Ureter (tissue), 1 donor: ENCODE results near the gene NRXN2. TPM values are rescaled to one million over a fixed set of nuclear protein-coding genes. Genes with fewer than 3 reads are reported as not detected.
"Not testable (repeated sequence)": the region's sequence is repeated elsewhere in the genome, so short reads cannot be mapped to it uniquely, and the experiment has no call there.

Experiments used
- DNase-seq: peaks from one replicate; pipeline ENCODE4 v3.0.0-alpha.2; 2020; ENCODE audit warnings: low spot score
- total RNA-seq: library from RNA; stranded (reverse); gene quantifications from one replicate; pipeline ENCODE4 v1.2.4, GENCODE V29; 2023
- donor health status: DM: yes; HTN: yes; CAD: no.

Gene NRXN2
- total RNA-seq, 1 donor from 2014 or later: 11.6 TPM

DNA sequence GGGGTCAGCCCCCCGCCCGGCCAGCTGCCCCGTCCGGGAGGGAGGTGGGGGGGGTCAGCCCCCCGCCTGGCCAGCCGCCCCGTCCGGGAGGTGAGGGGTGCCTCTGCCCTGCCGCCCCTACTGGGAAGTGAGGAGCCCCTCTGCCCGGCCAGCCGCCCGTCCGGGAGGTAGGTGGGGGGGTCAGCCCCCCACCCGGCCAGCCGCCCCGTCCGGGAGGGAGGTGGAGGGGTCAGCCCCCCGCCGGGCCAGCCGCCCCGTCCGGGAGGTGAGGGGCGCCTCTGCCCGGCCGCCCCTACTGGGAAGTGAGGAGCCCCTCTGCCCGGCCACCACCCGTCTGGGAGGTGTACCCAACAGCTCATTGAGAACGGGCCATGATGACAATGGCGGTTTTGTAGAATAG, 21.0 kb downstream of the NRXN2 start:
- not testable (repeated sequence) for DNase-seq

GRCh38 chr11:64698427-64698826, 24.6 kb downstream of the NRXN2 start:
- DNase-seq: no peak

DNA sequence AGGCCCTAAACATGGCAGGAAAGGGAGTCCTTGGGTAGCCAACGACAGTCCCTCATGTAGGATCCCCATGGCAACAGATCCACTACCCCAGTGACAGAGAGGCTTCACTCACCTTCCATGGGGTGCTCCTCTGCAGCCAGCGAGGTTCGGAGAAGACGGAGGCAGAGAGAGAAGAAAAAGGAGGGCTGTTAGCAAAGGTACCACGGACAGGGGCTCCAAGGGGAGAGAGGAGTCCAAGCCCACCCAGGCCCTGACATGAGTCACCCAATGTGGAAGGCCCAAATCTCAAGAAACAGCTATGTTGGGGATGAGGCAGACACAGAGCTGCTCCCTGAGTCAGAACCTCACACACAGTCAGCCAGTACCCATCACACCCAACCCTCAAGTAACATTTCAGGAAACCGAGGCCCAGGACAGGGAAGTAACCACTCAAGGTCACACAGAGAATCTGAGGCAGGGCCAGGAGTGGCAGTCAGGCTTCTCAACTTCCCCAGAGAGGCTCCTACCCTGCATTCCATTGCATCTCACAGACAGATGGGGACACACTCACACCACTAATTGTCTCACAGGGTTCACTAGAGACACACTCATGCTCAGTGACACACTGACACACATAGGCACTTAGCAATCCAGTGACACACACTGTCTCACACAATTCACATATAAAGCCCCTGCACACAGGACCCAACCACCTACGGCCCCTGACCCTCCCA, 25.2 kb downstream of the NRXN2 start:
- no peak for DNase-seq

DNA sequence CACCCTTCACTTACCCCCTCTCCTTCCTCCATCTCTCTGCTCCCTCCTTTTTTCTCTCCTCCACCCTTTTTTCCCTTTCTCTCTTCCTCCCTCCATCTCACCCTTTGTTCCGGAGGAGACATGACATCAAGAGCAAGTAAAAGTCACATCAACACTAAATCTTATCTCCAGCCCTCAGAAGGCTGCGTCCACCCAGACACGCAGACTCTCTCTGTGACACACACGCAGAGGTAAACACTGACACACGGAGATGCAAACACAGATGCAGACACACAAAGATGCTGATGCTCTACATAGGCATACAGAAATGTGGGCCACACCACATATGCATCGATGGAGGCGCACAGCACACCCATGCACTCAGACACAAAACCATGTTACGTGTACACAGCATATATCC, 27.0 kb downstream of the NRXN2 start:
- no peak for DNase-seq

DNA sequence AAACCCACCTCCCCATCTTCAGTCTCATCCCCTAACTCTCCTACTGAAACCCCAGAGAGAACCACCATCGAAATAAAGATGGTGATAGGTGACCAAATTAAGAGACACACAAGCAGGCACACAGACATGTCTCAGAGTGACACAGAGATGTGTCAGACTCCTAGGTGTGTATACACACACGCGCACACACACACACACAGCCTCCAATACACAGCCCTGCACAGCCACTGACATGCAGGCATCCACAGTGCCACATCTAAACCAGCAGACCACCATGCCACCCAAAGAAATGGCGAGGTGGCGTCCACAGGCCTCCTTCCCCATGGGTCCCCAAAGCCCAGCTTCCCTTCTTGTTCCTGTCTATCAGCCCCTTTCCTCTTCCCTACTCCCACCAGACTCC, 27.4 kb downstream of the NRXN2 start:
- DNase-seq: no peak

GRCh38 chr11:64694821-64695365, 28.1 kb downstream of the NRXN2 start:
- no peak for DNase-seq

DNA sequence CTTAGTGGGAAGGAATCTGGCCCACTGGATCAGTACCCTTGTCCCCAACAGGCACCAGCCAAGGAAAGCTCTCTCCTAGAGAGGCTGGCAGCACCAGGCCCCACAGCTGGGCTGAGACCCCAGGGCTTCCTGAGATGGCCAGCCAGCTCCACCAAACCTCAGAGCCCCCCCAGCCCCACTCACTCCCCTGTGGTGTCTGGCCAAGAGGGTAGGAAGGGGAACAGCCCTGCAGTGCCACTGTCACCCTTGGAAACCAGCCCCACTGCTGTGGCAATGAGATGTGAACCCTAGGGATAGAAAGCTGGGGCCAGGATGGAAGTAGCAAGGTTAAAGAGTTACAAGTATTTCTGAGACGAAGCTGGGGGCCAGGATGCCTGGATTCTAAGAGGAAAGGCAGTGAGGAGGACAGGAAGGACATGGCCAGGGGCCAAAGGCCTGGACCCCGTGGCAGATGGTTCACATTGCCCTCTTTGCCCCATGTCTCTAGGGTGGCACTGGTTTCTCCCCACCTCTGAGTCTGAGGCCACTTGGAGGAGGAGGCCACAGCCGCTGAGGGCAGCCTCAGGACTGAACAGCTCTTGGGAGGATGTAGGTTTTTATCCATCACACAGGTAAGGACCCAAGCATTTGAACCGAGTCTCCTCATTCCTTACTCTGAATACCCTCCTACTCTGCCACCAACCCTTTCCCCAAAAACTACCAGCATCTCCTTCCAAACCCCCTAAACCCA, 28.8 kb downstream of the NRXN2 start:
- DNase-seq: no peak

GRCh38 chr11:64692764-64693331, 30.1 kb downstream of the NRXN2 start:
- no peak for DNase-seq

DNA sequence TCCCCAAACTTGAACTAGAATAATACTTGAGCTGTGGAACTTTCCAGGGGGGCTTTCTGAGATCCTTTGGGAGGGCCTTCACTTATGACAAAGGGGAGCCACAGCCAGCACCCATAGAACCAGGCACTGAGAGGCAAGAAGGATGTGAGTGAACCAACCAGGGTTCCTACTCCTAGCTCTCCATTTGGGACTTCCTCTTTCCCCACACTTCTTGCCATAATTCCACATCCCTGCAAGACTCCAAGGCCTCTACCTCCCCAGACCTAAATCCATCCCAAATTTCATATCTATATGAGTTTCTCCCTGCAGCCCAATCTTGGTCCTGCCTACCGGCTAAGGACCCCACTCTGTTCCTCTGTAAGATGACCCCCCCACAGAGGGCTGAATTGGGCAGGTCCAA, 31.5 kb downstream of the NRXN2 start:
- DNase-seq: no peak

DNA sequence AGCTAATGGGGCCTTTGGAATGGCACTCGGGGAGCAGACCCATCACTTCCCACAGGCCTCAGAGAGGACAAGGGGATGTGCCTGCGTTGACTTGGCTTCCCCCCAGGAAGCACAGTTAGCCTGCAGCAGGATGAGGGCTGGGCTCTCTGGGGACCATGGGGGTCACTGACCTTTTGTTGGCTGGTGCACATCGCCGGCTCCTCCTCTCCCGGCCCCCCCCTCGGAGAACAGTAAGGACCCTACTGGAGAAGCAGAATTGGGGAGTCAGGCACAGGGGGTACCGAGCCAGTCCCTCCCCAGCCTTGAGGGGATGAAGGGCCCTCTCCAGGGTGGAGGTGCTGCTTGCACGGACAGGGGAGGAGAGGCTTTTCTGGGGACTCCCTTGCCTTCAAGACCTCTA, 32.8 kb downstream of the NRXN2 start:
- no peak for DNase-seq

- peak; percentile 87 for DNase-seq
Measured at GRCh38 chr11:64688534-64688982, 34.4 kb downstream of the NRXN2 start.

- DNase-seq: no peak
Measured at GRCh38 chr11:64687643-64688533, 35.1 kb downstream of the NRXN2 start.

- no peak for DNase-seq
Measured at GRCh38 chr11:64687204-64687603, 35.8 kb downstream of the NRXN2 start.

DNA sequence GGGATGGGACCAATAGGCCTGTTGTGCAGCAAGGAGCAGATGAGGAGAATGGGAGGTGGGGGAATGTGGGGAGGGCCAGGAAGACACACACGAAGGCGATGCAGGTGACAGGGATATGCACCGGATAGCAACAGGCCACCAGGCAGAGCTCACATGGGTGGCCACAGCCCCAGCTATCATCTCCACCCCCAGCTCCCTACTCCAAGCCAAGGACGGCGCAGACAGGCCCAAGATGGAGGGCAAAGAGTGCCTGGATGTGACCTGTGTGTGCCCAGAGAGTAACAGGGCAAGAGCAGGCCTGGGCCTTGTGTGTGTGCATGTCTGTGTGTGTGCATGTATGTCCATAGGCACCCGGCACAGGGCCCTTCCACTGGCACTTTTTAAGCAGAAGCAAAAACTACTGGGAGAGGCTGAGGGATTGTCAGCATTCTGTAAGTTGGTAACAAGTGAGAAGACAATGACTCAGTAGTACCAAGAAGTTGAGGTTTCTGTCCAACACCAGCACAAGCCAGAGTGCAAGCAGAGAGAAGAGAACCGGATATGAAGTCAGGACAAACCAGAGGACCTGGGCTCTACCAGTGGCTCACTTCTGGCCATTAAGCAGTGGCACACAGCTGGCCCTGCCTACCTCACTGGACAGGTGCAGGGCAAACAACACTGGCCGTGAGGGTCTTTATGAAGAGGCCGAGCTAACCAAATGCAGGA, 36.4 kb downstream of the NRXN2 start:
- no peak for DNase-seq

- no peak for DNase-seq
Measured at GRCh38 chr11:64685536-64685935, 37.5 kb downstream of the NRXN2 start.

- no peak for DNase-seq
Measured at GRCh38 chr11:64684357-64684756, 38.6 kb downstream of the NRXN2 start.

DNA sequence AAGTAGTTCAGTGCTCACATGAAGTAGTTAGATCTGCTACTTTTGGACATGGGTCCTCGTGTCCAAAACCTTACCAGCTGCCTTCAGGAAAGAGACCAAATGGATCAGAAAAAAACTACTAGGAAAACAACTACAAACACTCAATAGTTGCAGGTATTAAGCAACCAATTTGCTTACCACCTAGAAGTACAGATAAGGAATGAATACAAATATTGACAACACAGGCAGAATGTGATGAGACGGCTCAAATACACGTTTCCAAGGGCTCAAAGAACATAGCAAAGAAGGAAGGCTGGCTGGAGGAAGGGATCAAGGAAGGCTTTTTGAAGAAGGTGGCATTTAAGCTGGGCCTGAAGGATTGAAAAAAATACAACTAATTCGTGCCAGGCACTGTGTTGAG, 41.8 kb downstream of the NRXN2 start:
- DNase-seq: no peak

DNA sequence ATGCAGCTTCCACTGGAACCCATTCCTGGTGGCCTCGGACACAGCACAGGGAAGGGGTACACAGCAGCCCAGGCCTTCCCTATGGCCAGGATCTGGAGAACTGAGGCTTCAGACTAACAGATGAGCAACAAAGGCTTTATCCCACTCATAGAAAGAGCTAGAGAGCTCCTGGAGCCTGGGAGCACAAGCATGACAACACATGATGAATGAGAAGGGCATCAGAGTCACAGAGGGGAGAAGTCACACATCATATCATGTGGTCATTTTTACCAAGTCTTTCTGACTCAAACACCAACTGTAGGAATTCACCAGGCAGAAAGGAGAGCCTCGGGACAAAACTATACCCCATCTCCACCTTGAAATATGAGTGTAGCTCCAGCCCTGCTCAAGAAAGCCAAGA, 43.2 kb downstream of the NRXN2 start:
- DNase-seq: no peak

- DNase-seq: no peak
Measured at GRCh38 chr11:64677441-64678023, 45.5 kb downstream of the NRXN2 start.

DNA sequence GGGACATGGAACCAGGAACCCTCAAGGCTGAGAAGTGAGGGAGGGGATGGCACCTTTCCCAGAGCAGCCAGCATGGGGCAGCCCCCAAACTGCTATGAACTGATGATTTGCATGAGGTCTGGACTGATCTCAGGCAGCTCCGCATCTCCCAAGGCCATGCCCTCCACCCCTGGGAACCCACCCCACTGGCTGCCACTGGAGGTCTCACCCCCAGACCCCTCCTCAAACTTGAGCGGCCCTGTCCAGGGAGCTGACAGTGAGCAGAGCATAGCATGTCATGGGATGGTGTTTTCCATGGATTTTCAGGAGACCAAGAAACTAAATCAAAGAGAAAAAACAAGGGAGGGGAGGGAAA, 46.8 kb downstream of the NRXN2 start:
- no peak for DNase-seq
